ENCODE measurements around the gene BPIFA3. TPM values are rescaled to one million over a fixed set of nuclear protein-coding genes. Genes with fewer than 3 reads are reported as not detected.

Gene BPIFA3
- total and polyA plus RNA-seq, 2 experiments from 2014 or later = not detected

- Histone ChIP-seq H3K27me3 (ENCODE audit: insufficient read depth) (no peaks in the 10 kb centered on the region), H4K20me1 (replicated peaks; ENCODE audit: insufficient read depth) (no peaks in the 10 kb centered on the region), H3K27ac (ENCODE audit: low read depth) (no peak overlapping the region), H3K4me1 (ENCODE audit: insufficient read depth) (no peaks in the 10 kb centered on the region), H3K4me2 (no peak overlapping the region), H3K79me2 (replicated peaks; ENCODE audit: insufficient read depth) (no peaks in the 10 kb centered on the region), H3F3A (replicated peaks; ENCODE audit: low read depth) (no peaks in the 10 kb centered on the region), H2AFZ (no peak overlapping the region), H3K9me2 (ENCODE audit: insufficient read depth) (no peaks in the 10 kb centered on the region), H3K4me3 (no peak overlapping the region), H3K36me3 (ENCODE audit: insufficient read depth) (no peaks in the 10 kb centered on the region)
- Mint-ChIP-seq H3K36me3 (ENCODE audit: low read depth) (no peaks in the 10 kb centered on the region), H3K27me3 (ENCODE audit: insufficient read depth, low read depth, poor library complexity) (peaks cover 2% of the 10 kb centered on the region), H3K4me3 (no peak overlapping the region), H3K9me3 (no peaks in the 10 kb centered on the region; the same call in 2 of the 3 replicates), H3K27ac (no peak overlapping the region), H3K4me1 (no peaks in the 10 kb centered on the region)
- no peak for ATAC-seq
- no peak for TF ChIP-seq ZNF462 (CRISPR knock-in tag; IDR thresholded peaks at IDR 0.05)
- TF ChIP-seq EZH2 (IDR thresholded peaks at IDR 0.05; ENCODE audit: low read depth, unreplicated experiment) = no peak
- no peak for DNase-seq (ENCODE audit: low spot score)
Measured at GRCh38 chr20:33199026-33199425, 18.1 kb upstream of the BPIFA3 start.

- H3K4me3 Mint-ChIP-seq = no peak overlapping the region
- TF ChIP-seq EZH2 (IDR thresholded peaks at IDR 0.05; ENCODE audit: low read depth, unreplicated experiment) = no peak
- TF ChIP-seq POLR2AphosphoS5 (IDR thresholded peaks at IDR 0.05; ENCODE audit: low read depth) = no peak
- TF ChIP-seq JUNB (IDR thresholded peaks at IDR 0.05; ENCODE audit: unreplicated experiment) = no peak
- no peak for TF ChIP-seq ZNF114 (CRISPR knock-in tag; IDR thresholded peaks at IDR 0.05)
- TF ChIP-seq ZNF331 (CRISPR knock-in tag; IDR thresholded peaks at IDR 0.05; ENCODE audit: low read depth) = no peak
- TF ChIP-seq CREB1 (CRISPR knock-in tag; IDR thresholded peaks at IDR 0.05; ENCODE audit: low read depth) = no peak
- TF ChIP-seq REST (IDR thresholded peaks at IDR 0.05; ENCODE audit: unreplicated experiment) = no peak
- no peak for TF ChIP-seq STAT1 (IDR thresholded peaks at IDR 0.05; ENCODE audit: unreplicated experiment)
- no peak for TF ChIP-seq EZH2phosphoT487 (IDR thresholded peaks at IDR 0.05; ENCODE audit: unreplicated experiment)
Measured at GRCh38 chr20:33202451-33202850, 14.7 kb upstream of the BPIFA3 start.

More at GRCh38 chr20:33202451-33202850, 14.7 kb upstream of the BPIFA3 start:
- ATAC-seq = no peak
- Histone ChIP-seq H3K27ac (ENCODE audit: low read depth) (no peak overlapping the region), H3K79me2 (replicated peaks; ENCODE audit: insufficient read depth) (no peaks in the 10 kb centered on the region), H3F3A (replicated peaks; ENCODE audit: low read depth) (no peaks in the 10 kb centered on the region), H3K9me2 (ENCODE audit: insufficient read depth) (no peaks in the 10 kb centered on the region), H3K4me3 (no peak overlapping the region), H3K36me3 (ENCODE audit: insufficient read depth) (no peaks in the 10 kb centered on the region), H3K4me1 (ENCODE audit: insufficient read depth) (no peaks in the 10 kb centered on the region), H2AFZ (no peak overlapping the region), H3K4me2 (no peak overlapping the region), H4K20me1 (replicated peaks; ENCODE audit: insufficient read depth) (no peaks in the 10 kb centered on the region), H3K27me3 (ENCODE audit: insufficient read depth) (no peaks in the 10 kb centered on the region)
- no peaks in the 10 kb centered on the region for H3K4me1 Mint-ChIP-seq
- peaks cover 2% of the 10 kb centered on the region for H3K27me3 Mint-ChIP-seq (ENCODE audit: insufficient read depth, low read depth, poor library complexity)
- H3K27ac Mint-ChIP-seq = no peak overlapping the region
- H3K36me3 Mint-ChIP-seq (ENCODE audit: low read depth) = no peaks in the 10 kb centered on the region
- DNase-seq (ENCODE audit: low spot score) = no peak
- no peaks in the 10 kb centered on the region; the same call in 2 of the 3 replicates for H3K9me3 Mint-ChIP-seq
